Measurements from ENCODE around the gene THADA.

- TF ChIP-seq FOXK2 (IDR thresholded peaks at IDR 0.05) (no peak), TARDBP (IDR thresholded peaks at IDR 0.05) (no peak)
These were observed 293.5 kb downstream of the THADA start for GRCh38 chr2:43302182-43302960.
